GM19467 (cell line): ENCODE results near the gene POLR1A.

Source experiments
- ATAC-seq: cut with Tn5 transposase; IDR thresholded peaks from one replicate; pipeline ENCODE4 v1.9.1; 2021; ENCODE audit warnings: mild to moderate bottlenecking, moderate library complexity; ENCODE audit not compliant: unreplicated experiment

Gene POLR1A

GRCh38 chr2:86105252-86105968 lies at the start of gene POLR1A:
POLR1A (minus strand) TSS chr2:86105886; CDS start chr2:86105776, 110 bp downstream.
- ATAC-seq, result peak; percentile 69

- no peak for ATAC-seq
These were observed 44.8 kb upstream of the POLR1A start for GRCh38 chr2:86150502-86150901.

- ATAC-seq, result no peak
These were observed 42.1 kb upstream of the POLR1A start for GRCh38 chr2:86147793-86148192.

- ATAC-seq, result no peak
These were observed 38.4 kb upstream of the POLR1A start for GRCh38 chr2:86143926-86144685.

- ATAC-seq, result no peak
These were observed 37.6 kb upstream of the POLR1A start for GRCh38 chr2:86143307-86143706.

GRCh38 chr2:86142436-86143257 lies 37.0 kb upstream of the POLR1A start:
- no peak for ATAC-seq

GRCh38 chr2:86140969-86141392 lies 35.3 kb upstream of the POLR1A start:
- no peak for ATAC-seq

GRCh38 chr2:86139981-86140380 lies 34.3 kb upstream of the POLR1A start:
- no peak for ATAC-seq

GRCh38 chr2:86138736-86139625 lies 33.3 kb upstream of the POLR1A start:
- ATAC-seq, result no peak

GRCh38 chr2:86136141-86136540 lies 30.5 kb upstream of the POLR1A start:
- no peak for ATAC-seq

- no peak for ATAC-seq
These were observed 30.0 kb upstream of the POLR1A start for GRCh38 chr2:86135653-86136052.

GRCh38 chr2:86134709-86135108 lies 29.0 kb upstream of the POLR1A start:
- ATAC-seq, result no peak

GRCh38 chr2:86124683-86125082 lies 19.0 kb upstream of the POLR1A start:
- no peak for ATAC-seq

GRCh38 chr2:86123328-86123925 lies 17.7 kb upstream of the POLR1A start:
- no peak for ATAC-seq

- ATAC-seq, result no peak
These were observed 12.4 kb upstream of the POLR1A start for GRCh38 chr2:86118130-86118529.

- no peak for ATAC-seq
These were observed 1.3 kb upstream of the POLR1A start for GRCh38 chr2:86107031-86107430.

- peak; percentile 85 for ATAC-seq
These were observed 571 bp upstream of the POLR1A start, which contains the start of gene PTCD3 for GRCh38 chr2:86105969-86106945. PTCD3 (plus strand) TSS chr2:86106235; CDS start chr2:86106248, 13 bp downstream.

GRCh38 chr2:86102157-86102556 lies 3.5 kb downstream of the POLR1A start:
- ATAC-seq, result no peak

GRCh38 chr2:86097913-86098312 lies 7.8 kb downstream of the POLR1A start:
- no peak for ATAC-seq
